Adipocyte (in vitro differentiated cells): ENCODE results near the gene UBP1.
"Not testable (repeated sequence)": the region's sequence is repeated elsewhere in the genome, so short reads cannot be mapped to it uniquely, and the experiment has no call there.

ENCODE experiments used
- DNase-seq: peaks from one replicate; pipeline ENCODE4 v3.0.0-alpha.2; 2015; ENCODE audit warnings: low read depth
- H3K27me3 ChIP-seq: replicated peaks from 2 replicates; pipeline ENCODE4 v1.7.0; 2013; ENCODE audit warnings: mild to moderate bottlenecking, low read length, moderate library complexity; ENCODE audit not compliant: control insufficient read depth, insufficient read depth
- H3K36me3 ChIP-seq: 2 replicates; pipeline ENCODE4 v1.7.0; 2013; ENCODE audit warnings: low read length, mild to moderate bottlenecking, moderate library complexity; ENCODE audit not compliant: control insufficient read depth, insufficient read depth, severe bottlenecking
- H3K4me1 ChIP-seq: 2 replicates; pipeline ENCODE4 v1.7.0; 2013; ENCODE audit warnings: mild to moderate bottlenecking, low read length, moderate library complexity; ENCODE audit not compliant: control insufficient read depth, insufficient read depth
- H3K4me3 ChIP-seq: 2 replicates; pipeline ENCODE4 v1.7.0; 2013; ENCODE audit warnings: mild to moderate bottlenecking, low read length, moderate library complexity
- H3K9ac ChIP-seq: 2 replicates; pipeline ENCODE4 v1.7.0; 2013; ENCODE audit warnings: mild to moderate bottlenecking, low read length, moderate library complexity
- H3K9me3 ChIP-seq: 2 replicates; pipeline ENCODE4 v1.7.0; 2013; ENCODE audit warnings: mild to moderate bottlenecking, low read length, moderate library complexity; ENCODE audit not compliant: control insufficient read depth

Gene UBP1

GRCh38 chr3:33410816-33411215 is 29.4 kb downstream of the UBP1 start:
- H3K9me3 ChIP-seq, H3K4me1 ChIP-seq, H3K4me3 ChIP-seq, H3K27me3 ChIP-seq, H3K9ac ChIP-seq, DNase-seq: not testable (repeated sequence)
- H3K36me3 ChIP-seq: peaks cover 81% of the 10 kb centered on the region

DNA sequence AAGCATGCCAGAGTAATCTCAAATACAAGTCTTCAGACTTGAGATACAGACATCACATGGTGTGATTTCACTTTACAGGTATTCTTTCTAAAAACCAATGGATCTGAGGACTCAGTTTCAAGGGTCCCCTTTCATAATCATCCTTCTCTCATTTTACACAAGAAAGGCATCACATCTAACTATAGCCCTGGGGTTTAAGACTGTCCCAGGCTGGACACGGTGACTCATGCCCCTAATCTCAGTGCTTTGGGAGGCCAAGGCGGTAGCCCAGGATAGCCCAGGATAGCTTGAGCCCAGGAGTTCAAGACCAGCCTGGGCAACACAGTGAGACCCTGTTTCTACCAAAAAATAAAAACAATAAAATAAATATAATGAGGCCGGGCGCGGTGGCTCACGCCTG is 36.4 kb downstream of the UBP1 start:
- Histone ChIP-seq H3K4me3 (no peak overlapping the region), H3K36me3 (peaks cover 99% of the 10 kb centered on the region), H3K9me3 (no peaks in the 10 kb centered on the region), H3K27me3 (no peaks in the 10 kb centered on the region), H3K4me1 (peaks cover 17% of the 10 kb centered on the region), H3K9ac (no peak overlapping the region)
- no peak for DNase-seq

DNA sequence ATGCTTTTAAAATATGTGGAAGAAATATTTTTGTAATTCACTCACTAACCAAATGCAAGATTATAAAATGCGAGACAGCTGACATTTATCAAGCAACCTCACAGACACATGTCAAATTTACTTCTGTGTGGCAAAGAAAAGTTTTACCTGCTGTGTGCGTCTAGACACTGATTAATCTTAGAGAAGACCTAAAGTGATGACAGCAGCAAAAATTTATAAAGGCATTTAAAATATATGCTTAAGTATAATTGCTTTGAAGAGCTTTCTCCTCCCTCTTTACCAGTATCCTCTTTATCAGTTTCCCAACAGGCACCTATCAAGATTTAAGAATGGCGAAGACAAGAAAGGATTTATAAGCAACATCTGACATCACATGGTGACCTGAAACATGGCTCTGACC is 37.3 kb downstream of the UBP1 start:
- Histone ChIP-seq H3K27me3 (no peaks in the 10 kb centered on the region), H3K4me3 (no peak overlapping the region), H3K4me1 (peaks cover 17% of the 10 kb centered on the region), H3K9me3 (no peaks in the 10 kb centered on the region), H3K9ac (no peak overlapping the region), H3K36me3 (peaks cover 99% of the 10 kb centered on the region)
- DNase-seq: no peak

DNA sequence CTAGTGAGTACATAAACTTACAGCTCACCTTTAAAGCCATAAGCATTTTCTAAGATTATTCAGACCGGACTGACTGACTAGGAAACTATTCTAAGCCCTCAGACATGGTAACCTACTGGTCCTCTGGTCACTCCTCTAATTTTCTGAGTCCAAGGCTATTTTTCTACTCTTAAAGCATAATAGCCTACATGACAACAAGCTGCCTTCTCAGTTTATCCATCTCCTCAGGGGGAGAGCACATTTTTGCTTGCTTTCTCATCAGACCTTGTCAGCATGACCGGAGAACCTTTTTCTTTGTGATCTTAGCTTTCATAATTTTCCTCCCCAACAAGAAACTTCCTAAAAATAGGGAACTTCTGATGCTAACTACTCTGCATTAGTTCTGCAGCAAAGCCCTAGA is 38.4 kb downstream of the UBP1 start:
- Histone ChIP-seq H3K36me3 (peaks cover 99% of the 10 kb centered on the region), H3K27me3 (no peaks in the 10 kb centered on the region), H3K4me3 (no peak overlapping the region), H3K9me3 (no peaks in the 10 kb centered on the region), H3K9ac (no peak overlapping the region), H3K4me1 (peaks cover 17% of the 10 kb centered on the region)
- peak; percentile 42 for DNase-seq

- no peaks in the 10 kb centered on the region for H3K9me3 ChIP-seq
- peaks cover 93% of the 10 kb centered on the region for H3K36me3 ChIP-seq
- no peak overlapping the region for H3K4me3 ChIP-seq
- no peaks in the 10 kb centered on the region for H3K27me3 ChIP-seq
- no peak overlapping the region for H3K9ac ChIP-seq
- DNase-seq: no peak
- peaks cover 21% of the 10 kb centered on the region for H3K4me1 ChIP-seq
These were observed 41.8 kb downstream of the UBP1 start for GRCh38 chr3:33398410-33398809.

- Histone ChIP-seq H3K9ac (no peak overlapping the region), H3K36me3 (peaks cover 91% of the 10 kb centered on the region), H3K9me3 (no peaks in the 10 kb centered on the region), H3K4me3 (no peak overlapping the region), H3K27me3 (no peaks in the 10 kb centered on the region), H3K4me1 (peaks cover 29% of the 10 kb centered on the region)
- DNase-seq: no peak
These were observed 44.3 kb downstream of the UBP1 start for GRCh38 chr3:33395900-33396299.

- H3K4me1 ChIP-seq: peaks cover 28% of the 10 kb centered on the region
- no peak overlapping the region for H3K9ac ChIP-seq
- no peak overlapping the region for H3K4me3 ChIP-seq
- H3K9me3 ChIP-seq: no peaks in the 10 kb centered on the region
- no peaks in the 10 kb centered on the region for H3K27me3 ChIP-seq
- H3K36me3 ChIP-seq: peaks cover 91% of the 10 kb centered on the region
- no peak for DNase-seq
These were observed 45.7 kb downstream of the UBP1 start for GRCh38 chr3:33394403-33395054.

DNA sequence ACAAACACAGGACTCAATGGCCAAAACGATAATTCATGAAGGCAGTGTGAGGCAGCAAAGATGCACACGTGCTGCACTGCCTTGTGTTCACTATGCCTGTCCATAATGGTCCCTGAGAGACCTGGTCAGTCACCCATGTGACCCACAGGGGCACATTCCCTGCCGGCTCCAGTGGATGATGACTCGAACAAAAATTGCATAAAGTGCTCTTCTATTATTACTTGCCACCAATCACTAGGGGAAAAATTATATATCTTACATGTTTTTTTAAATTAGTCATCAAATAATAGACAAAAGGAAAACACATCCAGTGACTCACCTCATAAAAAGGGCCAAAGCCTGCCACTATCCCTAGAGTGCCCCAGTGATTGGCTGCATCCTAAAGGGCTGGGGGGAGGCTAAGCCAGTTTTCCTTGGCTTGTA is 47.5 kb downstream of the UBP1 start:
- no peaks in the 10 kb centered on the region for H3K9me3 ChIP-seq
- no peak overlapping the region for H3K4me3 ChIP-seq
- H3K9ac ChIP-seq: peak overlapping the region; percentile 38
- H3K27me3 ChIP-seq: no peaks in the 10 kb centered on the region
- peaks cover 88% of the 10 kb centered on the region for H3K36me3 ChIP-seq
- H3K4me1 ChIP-seq: peaks cover 36% of the 10 kb centered on the region
- peak; percentile 81 for DNase-seq

DNA sequence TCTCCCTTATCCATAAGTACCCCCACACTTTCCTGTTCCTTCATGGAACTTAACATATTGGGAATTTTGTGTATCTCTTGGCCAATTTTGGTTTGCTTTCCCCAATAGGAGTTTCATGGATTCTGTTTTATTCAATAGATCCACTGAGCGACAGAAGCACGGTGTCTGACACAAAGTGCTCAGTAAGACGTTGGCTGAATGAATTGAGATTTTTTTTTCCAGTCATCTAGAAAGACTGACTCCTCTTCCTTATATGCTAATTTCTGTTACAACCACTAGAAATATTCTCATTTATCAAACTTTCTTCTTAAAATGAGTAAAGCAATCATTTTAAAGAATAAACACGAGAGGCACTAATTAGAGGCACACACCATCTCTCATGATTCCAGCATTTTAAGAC is 48.1 kb downstream of the UBP1 start:
- no peaks in the 10 kb centered on the region for H3K27me3 ChIP-seq
- no peak overlapping the region for H3K9ac ChIP-seq
- peaks cover 82% of the 10 kb centered on the region for H3K36me3 ChIP-seq
- no peak overlapping the region for H3K4me3 ChIP-seq
- peaks cover 36% of the 10 kb centered on the region for H3K4me1 ChIP-seq
- no peak for DNase-seq
- no peaks in the 10 kb centered on the region for H3K9me3 ChIP-seq

- DNase-seq: no peak
- no peaks in the 10 kb centered on the region for H3K27me3 ChIP-seq
- H3K4me1 ChIP-seq: peaks cover 36% of the 10 kb centered on the region
- no peaks in the 10 kb centered on the region for H3K9me3 ChIP-seq
- H3K36me3 ChIP-seq: peaks cover 82% of the 10 kb centered on the region
- no peak overlapping the region for H3K4me3 ChIP-seq
- no peak overlapping the region for H3K9ac ChIP-seq
These were observed 48.8 kb downstream of the UBP1 start for GRCh38 chr3:33391255-33391995.

GRCh38 chr3:33389908-33390307 is 50.3 kb downstream of the UBP1 start:
- Histone ChIP-seq H3K4me3 (no peak overlapping the region), H3K36me3 (peaks cover 82% of the 10 kb centered on the region), H3K9ac (no peak overlapping the region), H3K4me1 (peaks cover 36% of the 10 kb centered on the region), H3K9me3 (no peaks in the 10 kb centered on the region), H3K27me3 (no peaks in the 10 kb centered on the region)
- no peak for DNase-seq
